B cell (primary cell): ENCODE data around the gene RIPOR2.

Experiments
- EZH2 ChIP-seq: IDR thresholded peaks from 2 replicates; pipeline ENCODE4 v1.6.1; 2012; ENCODE audit warnings: borderline replicate concordance, low read depth, mild to moderate bottlenecking, moderate library complexity, low read length; ENCODE audit not compliant: insufficient read depth, poor library complexity, severe bottlenecking
- TF ChIP-seq, protein P1 (sequence below): fragments of 200-600 bp; IDR thresholded peaks from one replicate; pipeline ENCODE4 v1.8.0; 2022; ENCODE audit warnings: antibody characterized with exemption, mild to moderate bottlenecking

DNA sequence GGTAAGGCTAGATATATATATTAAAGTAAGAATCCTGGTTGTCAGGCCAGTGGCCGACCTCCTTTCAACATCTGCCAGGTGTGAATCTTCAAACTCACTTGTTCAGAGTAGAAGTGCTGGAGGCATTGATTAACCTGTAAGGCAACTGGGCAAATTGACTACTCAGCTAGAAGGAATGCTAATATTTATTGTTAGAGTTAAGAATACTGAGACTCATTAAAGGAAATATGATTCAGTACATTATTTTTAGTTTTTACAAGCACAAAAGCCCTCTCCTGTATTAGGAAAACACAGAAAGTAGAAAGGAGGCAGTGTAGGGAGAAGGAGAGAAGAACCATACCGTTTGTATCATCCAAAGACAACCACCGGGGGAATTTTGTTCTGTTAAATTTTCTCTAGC is 53.5 kb downstream of the RIPOR2 start:
- TF ChIP-seq, protein P1, sequence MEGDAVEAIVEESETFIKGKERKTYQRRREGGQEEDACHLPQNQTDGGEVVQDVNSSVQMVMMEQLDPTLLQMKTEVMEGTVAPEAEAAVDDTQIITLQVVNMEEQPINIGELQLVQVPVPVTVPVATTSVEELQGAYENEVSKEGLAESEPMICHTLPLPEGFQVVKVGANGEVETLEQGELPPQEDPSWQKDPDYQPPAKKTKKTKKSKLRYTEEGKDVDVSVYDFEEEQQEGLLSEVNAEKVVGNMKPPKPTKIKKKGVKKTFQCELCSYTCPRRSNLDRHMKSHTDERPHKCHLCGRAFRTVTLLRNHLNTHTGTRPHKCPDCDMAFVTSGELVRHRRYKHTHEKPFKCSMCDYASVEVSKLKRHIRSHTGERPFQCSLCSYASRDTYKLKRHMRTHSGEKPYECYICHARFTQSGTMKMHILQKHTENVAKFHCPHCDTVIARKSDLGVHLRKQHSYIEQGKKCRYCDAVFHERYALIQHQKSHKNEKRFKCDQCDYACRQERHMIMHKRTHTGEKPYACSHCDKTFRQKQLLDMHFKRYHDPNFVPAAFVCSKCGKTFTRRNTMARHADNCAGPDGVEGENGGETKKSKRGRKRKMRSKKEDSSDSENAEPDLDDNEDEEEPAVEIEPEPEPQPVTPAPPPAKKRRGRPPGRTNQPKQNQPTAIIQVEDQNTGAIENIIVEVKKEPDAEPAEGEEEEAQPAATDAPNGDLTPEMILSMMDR, result no peak
- no peak for TF ChIP-seq EZH2
